HEK293T (cell line): ENCODE measurements around the gene CLRN1.

ENCODE experiments used
- BHLHE40 ChIP-seq: fragments of 450-650 bp; IDR thresholded peaks from 2 replicates; pipeline ENCODE4 v1.6.1; 2016; ENCODE audit warnings: mild to moderate bottlenecking, moderate library complexity, borderline replicate concordance
- ELF4 ChIP-seq: fragments of 450-650 bp; IDR thresholded peaks from 2 replicates; pipeline ENCODE4 v1.6.1; 2017; ENCODE audit warnings: antibody characterized with exemption
- FOXK2 ChIP-seq: fragments of 450-650 bp; IDR thresholded peaks from 2 replicates; pipeline ENCODE4 v1.6.1; 2016; ENCODE audit warnings: mild to moderate bottlenecking
- FOXM1 ChIP-seq: fragments of 450-650 bp; IDR thresholded peaks from 2 replicates; pipeline ENCODE4 v1.6.1; 2017; ENCODE audit warnings: mild to moderate bottlenecking, borderline replicate concordance
- HDGF ChIP-seq: fragments of 450-650 bp; IDR thresholded peaks from 2 replicates; pipeline ENCODE4 v1.6.1; 2017; ENCODE audit warnings: antibody characterized with exemption, borderline replicate concordance
- NFRKB ChIP-seq: fragments of 450-650 bp; IDR thresholded peaks from 2 replicates; pipeline ENCODE4 v1.6.1; 2016; ENCODE audit warnings: mild to moderate bottlenecking, moderate library complexity
- SP1 ChIP-seq: fragments of 450-650 bp; IDR thresholded peaks from 2 replicates; pipeline ENCODE4 v1.6.1; 2017
- SUZ12 ChIP-seq: fragments of 450-650 bp; IDR thresholded peaks from 2 replicates; pipeline ENCODE4 v1.6.1; 2016; ENCODE audit warnings: mild to moderate bottlenecking
- TF ChIP-seq, protein P1 (sequence below): fragments of 450-650 bp; IDR thresholded peaks from 2 replicates; pipeline ENCODE4 v1.6.1; 2016

DNA sequence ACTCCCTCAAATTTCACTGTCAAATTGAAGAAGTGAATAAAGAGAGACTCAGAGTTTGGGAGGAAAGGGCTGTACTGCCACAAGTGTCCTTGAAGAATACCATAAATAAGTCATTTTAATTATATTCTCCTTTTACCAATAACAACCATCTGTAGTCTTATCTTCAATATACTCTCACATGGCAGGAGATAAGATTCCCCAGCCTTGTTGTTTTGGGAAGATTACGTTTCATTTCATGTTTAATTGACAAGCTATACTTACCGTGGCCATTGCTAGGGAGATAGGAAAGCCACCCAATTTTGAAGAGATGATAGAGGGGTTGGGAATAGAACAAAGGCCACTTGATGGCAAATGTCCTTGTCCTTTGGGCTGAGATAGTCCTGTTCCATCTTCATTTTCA is 69.5 kb downstream of the CLRN1 start:
- TF ChIP-seq FOXK2 (no peak), NFRKB (no peak), ELF4 (no peak), FOXM1 (no peak), SP1 (no peak), SUZ12 (no peak), BHLHE40 (no peak), HDGF (no peak)
- TF ChIP-seq, protein P1, sequence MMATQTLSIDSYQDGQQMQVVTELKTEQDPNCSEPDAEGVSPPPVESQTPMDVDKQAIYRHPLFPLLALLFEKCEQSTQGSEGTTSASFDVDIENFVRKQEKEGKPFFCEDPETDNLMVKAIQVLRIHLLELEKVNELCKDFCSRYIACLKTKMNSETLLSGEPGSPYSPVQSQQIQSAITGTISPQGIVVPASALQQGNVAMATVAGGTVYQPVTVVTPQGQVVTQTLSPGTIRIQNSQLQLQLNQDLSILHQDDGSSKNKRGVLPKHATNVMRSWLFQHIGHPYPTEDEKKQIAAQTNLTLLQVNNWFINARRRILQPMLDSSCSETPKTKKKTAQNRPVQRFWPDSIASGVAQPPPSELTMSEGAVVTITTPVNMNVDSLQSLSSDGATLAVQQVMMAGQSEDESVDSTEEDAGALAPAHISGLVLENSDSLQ: no peak
